ENCODE results near the gene TAF11.
"Not testable (repeated sequence)": the region's sequence is repeated elsewhere in the genome, so short reads cannot be mapped to it uniquely, and the experiment has no call there.

Gene TAF11, protein sequence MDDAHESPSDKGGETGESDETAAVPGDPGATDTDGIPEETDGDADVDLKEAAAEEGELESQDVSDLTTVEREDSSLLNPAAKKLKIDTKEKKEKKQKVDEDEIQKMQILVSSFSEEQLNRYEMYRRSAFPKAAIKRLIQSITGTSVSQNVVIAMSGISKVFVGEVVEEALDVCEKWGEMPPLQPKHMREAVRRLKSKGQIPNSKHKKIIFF

DNA sequence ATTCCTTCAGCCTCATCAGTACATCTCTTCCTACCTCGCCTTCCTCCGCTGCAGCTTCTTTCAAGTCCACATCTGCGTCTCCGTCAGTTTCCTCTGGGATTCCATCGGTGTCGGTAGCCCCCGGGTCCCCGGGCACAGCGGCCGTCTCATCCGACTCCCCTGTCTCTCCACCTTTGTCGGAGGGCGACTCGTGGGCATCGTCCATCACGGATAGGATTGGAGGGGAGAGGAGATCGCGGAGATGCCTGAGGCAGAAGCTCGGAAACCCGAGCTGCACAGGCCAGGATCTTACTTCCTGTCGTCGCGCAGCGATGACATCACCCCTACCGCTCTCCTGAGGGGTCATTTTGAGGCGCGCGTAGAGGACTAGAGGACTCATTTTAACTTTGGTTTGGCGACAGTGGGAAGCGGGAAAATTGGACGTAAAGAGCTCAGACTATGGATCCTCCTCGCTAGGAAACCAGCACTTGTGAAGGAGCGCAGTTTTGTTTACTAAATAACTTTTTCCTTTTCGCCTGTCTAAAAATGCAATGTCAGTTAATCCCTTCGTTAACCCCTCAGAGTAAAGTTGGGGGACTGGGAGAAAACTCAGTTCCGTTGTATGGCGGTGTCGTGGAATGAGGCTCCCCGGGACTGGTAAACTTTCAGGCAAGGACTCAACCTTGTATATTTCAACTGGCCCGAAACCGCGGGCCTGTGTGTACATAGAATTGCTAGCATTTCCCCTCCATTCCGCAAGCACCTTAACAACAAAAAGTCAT, at the start of gene TAF11:
Gene TAF11 (minus strand): TSS at position 290 of the 761 bp plus-strand sequence. CDS start 85 bp downstream, at position 205.
- peak; percentile 80 for DNase-seq

DNA sequence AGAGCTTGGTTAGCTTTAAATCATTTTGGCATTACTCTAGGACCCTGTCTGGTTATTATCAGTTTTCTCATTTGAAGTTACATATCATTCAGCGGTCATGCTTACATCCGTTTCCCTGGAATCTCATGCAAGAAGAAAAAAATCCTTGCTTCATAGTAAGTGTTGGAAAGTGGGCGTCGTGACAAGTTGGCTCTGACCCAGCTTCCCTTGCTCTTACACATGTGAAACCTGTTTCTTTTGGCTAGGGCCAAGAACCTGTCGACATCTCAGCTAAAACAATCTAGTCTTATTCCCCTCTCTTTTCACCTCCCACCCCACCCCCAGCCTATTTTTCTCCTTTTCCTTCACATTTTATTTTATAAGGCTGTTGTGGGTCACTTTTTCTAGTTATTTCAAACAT, 46.7 kb upstream of the TAF11 start:
- DNase-seq = no peak

DNA sequence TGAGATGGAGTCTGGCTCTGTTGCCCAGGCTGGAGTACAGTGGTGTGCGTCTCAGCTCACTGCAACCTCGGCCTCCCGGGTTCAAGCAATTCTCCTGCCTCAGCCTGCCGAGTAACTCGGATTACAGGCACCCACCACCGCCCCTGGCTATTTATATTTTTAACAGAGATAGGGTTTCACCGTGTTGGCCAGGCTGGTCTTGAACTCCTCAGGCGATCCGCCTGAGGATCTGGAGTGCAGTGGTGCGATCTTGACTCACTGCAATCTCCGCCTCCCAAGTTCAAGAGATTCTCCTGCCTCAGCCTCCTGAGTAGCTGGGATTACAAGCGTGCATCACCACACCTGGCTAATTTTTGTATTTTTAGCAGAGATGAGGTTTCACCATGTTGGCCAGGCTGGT, 44.4 kb upstream of the TAF11 start:
- not testable (repeated sequence) for DNase-seq

DNA sequence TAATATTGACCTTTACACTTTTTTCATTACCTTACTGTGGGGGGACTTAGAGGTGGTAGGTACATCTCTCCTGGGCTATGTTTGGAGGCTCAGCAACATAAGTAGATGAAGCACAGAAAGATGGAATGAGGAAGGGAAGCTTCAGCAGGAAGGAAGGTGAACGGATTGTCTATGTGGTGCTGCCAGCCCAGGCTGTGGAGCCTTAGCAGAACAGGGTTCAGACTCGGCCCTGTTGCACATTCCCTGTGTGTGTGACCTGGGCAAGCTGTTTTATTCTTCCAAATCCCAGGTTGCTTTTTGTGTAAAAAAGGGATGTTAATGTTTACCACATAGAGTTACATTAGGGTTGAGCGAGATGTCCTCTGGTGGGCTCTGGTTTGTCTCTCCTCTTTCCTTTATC, 42.4 kb upstream of the TAF11 start:
- no peak for DNase-seq

DNA sequence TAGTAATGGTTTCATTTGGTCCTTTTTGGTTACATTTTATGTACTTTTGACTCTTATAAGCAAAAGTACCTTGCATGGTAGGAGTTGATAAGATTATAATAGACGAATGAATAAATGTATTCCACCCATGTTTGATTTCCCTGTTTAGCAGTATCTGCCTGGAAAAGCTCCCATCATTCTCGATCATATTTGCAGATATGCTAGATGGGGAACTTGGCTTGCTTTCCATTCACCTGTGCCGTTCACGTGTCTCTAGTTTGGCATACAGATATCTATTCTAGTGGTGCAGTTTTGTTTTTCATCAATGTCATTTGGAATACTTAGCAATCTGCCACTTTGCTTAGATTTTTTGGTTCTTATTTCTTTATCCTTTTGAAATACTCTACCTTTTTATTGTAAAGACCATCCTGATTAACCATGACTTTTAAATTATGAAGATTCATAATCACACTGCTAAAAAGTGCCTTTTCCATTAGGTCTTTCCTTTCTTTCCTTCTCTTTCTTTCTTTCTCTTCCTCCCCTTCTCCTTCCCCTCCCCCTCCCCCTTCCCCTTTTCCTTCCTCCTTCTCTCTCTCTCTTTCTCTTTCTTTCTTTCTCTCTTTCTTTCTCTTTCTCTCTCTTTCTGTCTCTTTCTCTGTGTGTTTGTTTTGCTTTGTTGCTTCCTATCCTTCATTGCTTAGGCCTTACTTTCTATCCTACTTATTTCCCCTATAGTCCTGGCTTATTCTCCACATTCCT, 41.6 kb upstream of the TAF11 start:
- no peak for DNase-seq

DNA sequence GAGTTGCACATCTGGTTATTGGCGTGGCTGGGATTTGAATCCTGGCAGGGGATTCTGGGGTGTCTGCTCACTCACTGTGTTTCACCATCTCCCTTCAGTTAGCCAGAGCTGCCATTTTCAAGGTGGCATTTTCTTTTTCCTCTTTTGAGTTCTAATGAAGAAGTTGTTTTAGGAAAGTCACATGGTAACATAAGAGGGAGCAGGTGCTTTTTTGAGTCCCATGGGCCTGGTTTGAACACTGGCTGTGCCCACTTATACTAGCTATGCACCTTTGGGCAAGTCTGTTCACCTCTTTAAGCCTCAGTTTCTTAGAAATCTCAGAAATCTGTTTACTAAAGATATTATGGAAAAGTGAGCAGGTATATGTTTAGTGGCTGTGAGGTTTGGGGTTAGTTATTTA, 40.9 kb upstream of the TAF11 start:
- no peak for DNase-seq

DNA sequence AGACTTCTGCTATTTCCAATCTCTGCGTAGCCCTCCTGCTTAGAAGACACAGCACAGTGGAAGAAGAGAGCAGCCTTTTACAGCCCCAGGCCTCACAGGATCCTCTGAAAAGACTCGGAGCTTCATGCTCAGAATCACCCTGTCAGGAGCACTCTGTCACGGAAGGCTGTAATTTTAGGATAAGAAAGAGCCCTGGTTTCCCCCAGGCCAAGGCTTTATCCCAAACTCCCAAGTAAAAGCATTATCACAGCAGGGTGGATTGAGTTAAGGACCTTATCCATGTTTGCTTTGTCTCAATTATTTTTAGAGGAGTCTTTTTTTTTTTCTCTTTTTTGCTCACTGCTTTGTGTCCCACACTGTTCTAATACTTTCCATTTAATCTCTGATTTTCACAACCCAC, 40.4 kb upstream of the TAF11 start:
- DNase-seq = no peak

DNA sequence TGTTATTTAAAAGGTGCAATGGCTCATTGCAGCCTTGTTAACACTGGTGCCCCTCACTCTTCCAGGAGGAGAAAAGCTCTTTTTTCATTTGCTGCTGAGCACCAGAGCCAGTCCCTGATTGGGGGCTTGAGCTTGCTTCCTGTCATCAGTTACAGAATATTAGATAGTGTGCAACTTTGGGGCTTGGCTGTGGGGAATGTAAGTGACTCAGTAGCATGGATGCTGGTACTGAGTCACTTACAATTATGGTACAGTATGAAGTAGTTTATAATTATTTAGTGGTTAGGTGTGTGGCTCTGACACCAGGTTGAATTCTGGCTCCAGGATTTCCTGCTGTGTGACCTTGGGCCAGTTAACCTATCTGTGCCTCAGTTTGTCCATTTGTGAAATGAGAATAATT, 38.8 kb upstream of the TAF11 start:
- DNase-seq = no peak

DNA sequence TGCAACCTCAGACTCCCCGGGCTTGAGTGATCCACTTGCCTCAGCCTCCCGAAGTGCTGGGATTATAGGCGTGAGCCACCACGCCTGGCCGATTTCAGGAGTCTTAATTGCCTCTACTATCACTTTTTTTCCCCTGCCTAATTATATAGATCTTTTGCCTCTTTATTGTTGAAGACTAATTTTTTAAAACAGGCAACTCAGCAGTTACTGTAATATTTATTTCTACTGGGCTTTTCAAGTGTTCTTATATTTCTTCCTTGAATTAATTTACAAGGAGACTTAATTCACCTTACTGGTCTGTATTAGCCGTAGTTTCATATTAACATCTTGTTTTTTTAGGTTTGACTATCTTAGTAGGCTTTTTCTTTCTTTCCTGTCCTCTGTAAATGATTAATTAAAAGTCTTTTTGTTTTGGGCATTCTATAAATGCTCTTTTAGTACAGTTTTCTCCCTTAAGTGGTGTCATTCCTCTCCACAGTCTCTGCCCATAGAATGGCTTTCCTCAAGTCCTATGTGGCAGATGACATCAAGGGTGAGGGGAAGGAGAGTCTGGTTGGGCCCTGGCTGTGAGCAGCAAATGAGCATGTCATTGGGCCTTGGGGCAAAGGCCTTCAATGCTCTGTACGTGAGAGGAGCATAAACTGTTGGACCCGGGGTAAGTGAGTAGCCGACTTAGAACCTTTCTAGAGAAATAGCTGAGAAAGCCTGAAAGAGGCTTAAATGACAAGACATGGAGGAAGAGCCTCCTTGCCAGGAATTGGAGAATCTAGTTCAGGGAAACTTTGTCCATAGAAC, 37.2 kb upstream of the TAF11 start:
- DNase-seq = no peak

DNA sequence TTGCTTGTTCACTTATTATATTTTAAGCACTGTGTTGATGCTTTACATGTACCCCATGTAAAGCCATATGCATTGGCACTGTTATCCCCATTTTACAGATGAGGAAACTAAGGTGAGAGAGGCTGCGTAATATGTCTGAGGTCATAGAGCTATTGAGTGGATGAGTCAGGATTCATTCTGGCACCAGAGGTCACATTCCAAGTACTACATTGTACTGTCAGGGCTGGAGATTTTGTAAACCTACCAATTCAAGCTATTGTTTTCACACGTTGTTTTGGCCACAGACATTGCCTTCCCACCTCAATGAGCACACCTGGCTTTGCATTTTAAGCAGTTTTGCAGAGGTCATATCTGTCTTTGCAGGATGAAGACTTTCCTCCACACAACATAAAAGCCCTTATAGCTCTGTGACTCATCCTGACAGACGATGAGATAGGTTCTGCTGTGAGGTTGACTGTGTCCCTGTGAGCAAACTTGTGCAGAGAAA, 34.4 kb upstream of the TAF11 start:
- no peak for DNase-seq

DNA sequence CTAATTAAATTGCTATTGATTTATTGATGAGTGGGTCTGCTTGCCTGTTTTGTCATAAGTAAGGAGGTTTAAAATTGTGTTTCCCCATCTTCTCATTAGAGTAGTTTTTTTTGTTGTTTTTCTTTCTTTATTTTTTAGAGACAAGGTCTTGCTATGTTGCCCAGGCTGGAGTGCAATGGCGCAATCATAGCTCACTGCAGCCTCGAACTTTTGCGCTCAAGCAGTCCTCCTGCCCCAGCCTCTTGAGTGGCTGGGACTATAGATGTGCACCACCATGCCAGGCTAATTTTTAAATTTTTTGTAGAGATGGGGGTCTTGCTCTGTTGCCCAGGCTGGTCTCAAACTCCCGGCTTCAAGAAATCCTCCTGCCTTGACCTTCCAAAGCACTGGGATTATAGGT, 32.3 kb upstream of the TAF11 start:
- DNase-seq = no peak

DNA sequence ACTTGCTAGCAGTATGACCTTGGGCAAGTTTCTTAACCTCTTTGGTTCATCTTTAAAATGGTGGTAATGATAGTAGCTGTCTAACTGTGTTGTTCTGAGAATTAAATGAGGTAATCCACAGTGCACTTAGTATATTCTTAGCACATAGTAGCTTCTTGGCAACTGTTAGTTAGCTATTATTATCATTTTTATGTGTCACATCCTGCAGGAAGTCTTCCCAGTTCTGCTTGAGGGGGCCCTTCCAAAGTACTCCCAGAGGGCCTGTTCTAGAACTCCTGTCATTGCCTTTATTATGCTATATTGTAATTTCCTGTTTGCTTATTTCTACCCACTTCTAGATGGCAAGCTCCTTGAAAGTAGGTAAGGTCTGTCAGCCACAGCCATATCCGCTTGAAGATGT, 31.8 kb upstream of the TAF11 start:
- no peak for DNase-seq

DNA sequence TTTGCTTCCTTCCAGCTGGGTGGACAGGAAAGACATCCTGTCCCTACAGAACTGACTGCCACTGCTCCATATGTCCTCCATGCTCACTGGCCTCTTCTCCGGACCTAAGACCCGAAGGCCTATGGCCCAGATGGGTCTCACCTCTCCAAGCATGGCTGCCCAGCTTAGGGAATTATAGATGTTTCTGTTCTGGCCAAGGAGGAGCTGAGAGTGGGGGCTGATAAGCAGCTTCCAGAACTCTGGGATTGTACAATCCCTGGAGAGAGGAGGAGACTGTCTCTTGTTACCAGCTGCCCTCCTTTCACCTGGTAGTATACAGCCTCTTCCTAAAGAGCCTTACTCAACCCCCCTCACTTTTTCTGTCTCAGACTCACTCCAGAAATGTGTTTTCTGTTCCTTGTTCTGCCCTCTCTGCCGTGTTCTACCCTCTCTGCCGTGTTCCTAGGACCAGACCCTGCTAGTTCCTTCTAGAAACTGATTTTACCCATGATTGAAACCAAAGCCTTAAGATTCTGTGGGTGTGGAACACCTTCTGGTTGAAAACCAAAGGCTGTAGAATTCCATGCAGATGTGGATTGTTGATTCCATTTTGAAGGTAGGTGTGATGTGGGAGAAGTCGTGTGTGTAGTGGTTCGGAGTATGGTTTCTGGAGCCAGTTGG, 29.9 kb upstream of the TAF11 start:
- no peak for DNase-seq

DNA sequence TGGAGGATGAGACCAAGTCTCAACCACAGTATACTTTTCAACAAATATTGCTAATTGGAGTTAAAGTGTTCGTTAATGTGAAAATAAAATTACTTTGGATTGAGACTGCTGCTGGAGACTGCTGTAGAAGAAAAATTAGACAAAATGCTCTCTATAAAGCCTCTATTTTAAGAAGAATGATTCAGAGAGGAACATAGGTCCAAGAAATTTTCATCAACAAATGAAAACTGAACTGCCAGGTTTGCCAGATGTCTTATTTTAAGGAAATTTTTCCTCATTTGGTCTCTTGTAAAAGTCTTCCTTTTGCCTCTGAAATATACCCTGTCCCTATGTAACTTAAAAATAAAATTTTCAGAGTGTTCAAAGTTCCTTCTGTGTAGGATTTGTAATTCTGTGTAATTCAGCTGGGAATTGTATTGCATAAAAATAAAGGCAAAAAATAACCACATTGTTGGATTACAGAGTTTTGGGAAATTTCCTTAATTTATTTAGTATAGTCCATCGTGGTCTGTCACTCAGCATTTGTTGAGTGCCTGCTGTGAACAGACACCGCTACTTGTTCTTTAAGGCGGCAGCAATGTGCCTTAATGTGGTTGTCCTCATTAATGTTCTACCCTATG, 28.6 kb upstream of the TAF11 start:
- no peak for DNase-seq

DNA sequence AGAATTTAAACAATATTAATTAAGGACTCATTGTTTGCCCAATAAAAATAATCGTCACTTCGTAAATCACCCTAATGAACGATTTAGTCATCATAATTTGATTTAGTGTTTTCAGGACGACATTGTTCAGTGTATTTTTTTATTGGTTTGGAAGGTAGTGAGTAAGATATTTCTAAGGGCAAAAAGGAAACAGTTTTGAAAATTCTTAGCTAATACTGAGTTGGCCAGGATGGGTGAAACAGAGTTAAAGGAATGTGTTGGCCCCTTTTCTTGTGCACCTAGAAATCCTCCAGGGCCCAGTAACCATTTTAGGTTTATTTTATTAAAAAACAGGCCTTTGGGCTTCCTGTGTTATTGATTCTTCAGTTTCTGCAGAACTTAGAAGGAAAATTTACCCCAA, 26.5 kb upstream of the TAF11 start:
- no peak for DNase-seq

DNA sequence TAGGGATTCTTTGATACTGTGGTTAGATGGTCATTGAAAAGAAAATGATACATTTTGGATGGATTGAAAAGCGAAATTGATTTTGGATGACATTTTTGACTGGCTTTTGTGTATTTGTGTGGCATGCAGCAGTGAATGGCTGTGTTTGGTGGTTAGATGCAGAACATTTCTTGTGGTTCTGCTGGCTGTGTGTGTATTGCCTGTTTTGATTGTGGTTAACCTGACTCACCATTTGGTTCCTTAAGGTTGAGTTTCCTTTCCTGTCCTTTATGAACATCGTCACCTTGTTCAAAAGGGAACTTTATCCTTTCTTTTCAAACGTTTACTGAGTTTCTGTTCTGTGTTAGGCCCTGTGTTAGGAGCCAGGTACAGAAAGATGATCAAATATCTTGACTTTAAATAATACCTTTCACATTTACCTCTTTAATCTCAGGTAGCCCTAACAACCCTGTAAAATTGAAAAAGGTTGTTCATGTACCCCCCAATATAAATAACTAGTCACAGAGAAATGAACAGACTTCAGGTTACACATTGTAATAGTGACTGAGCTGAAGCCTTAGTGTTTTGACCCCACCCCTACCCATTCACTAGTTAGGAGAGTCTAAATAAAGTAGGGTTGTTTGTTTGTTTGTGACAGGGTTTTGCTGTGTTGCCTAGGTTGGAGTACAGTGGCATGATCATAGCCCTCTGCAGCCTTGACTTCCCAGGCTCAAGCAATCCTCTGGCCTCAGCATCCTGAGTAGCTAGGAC, 25.0 kb upstream of the TAF11 start:
- DNase-seq = no peak

DNA sequence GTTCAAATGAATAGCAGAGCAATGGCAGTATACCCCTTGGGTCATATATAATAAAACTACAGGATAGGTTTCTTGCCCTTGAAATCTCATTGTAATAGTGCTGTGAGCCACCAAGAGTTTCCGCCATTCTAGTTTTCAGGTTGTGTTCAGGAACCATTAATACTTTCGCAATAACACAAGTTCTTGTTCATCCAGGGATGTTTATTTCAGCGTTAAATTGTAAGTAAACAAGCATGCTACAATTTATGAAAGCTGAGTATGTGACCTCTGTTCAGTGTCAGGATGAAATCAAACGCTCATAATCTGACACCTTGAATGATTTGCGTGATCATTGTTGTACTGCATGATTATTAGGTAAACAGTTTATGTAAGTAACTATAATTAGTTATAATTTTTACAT, 24.0 kb upstream of the TAF11 start:
- DNase-seq = no peak

DNA sequence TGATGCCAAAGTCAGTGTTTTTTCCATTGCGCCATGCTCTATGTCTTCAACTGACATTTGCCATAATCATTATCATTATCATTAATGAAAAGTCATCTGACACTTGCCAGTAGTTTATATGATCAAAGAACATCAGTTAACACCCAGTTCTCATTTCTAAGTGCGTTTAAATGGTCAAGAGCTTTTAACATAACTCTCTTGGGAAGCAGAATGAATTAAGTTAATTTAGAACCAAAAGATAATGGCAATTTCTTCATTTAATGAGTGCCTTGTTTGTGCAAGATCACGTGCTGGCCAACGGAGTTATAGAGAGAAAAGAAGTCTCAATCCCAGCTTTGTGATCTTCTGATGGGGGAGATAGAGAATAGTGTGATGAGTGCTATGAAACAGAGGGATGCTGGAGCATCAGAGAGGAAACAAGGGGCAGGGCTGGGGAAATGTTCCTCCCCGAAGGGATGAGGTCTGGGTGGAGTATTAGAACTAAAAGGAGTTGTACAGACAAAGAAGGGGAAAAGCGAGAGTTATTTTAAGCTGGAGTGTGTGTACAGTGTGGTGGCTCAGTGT, 21.6 kb upstream of the TAF11 start:
- DNase-seq = no peak

DNA sequence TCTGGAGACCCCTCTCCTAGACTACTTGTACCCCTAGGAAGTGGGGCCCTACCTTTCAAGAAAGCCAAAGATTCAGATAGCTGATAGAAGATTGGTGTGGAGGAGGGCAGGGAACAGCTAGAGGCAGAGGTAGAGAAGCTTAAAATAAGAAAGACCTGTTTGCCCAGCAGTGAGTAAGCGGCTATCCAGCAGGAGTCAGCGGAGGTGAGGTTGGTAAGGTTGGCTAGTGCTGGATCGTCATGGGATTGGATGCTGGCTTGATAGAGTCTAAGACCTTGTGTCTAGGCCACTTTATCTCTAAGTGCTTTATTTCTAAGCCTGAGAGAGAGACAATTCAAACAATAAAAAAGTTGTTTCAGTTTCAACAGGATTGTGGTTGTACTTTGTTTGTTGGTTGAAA, 20.4 kb upstream of the TAF11 start:
- DNase-seq = no peak

DNA sequence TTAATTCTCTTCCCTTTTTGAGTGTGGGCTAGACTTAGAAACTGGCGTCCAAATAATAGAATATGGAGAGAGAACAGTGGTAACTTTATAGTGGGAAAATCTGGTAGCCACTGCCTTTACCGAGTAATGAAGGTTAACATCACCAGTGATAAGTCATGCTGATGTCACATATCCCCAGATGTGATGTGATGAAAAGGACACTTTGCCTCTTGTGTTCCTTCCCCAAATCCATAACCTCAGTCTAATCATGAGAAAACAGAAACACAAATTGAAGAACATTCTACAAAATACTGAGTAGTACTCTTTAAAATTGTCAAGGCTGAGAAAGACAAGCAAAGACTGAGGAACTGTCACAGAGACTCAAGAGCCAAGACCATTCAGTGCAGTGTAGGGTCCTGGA, 19.0 kb upstream of the TAF11 start:
- DNase-seq = no peak

DNA sequence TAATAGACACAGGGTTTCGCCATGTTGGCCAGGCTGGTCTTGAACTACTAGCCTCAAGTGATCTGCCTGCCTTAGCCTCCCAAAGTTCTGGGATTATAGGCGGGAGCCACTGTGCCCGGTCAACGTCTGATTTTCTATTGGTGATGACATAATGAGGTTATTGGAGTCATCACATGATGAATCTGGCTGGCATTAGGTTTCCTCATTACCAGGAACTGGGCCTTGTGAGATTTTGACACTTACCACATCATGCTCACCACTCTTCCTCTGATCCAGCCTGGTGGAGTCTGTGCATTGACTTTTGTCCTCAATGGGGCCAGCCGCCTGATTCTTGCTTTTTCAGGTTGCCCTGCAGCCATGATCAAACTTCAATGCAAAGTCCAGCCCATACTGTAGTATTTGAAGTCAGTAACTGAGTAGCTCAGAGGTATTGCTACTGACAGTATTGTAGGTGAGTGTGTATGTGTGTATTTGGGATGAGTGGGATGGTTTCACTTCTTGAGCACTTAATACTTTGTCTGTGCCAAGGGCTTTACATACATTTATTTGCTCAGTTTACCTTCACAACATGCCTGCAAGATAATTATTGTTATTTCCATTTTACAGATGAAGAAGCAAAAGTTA, 17.3 kb upstream of the TAF11 start:
- DNase-seq = no peak

Measured in KG1 (cell line).